GM12864 (cell line): ENCODE results near the gene RESF1.

Source experiments
- DNase-seq: peaks from one replicate; pipeline ENCODE4 v3.0.0-alpha.2; 2011; ENCODE audit warnings: low read depth
- H3K4me3 ChIP-seq: 2 replicates; pipeline ENCODE4 v1.5.1; 2011; ENCODE audit warnings: mild to moderate bottlenecking, low read depth, low read length, control low read depth
- CTCF ChIP-seq: IDR thresholded peaks from 2 replicates; pipeline ENCODE4 v1.5.1; 2011; ENCODE audit warnings: low read depth, mild to moderate bottlenecking, moderate library complexity, low read length, control low read depth, inconsistent platforms; ENCODE audit errors: missing control alignments

Gene RESF1

GRCh38 chr12:31951008-31951407 is 8.2 kb upstream of the RESF1 start:
- no peak for DNase-seq
- TF ChIP-seq CTCF, result no peak
- H3K4me3 ChIP-seq, result no peak overlapping the region

GRCh38 chr12:31951939-31952338 is 7.3 kb upstream of the RESF1 start:
- H3K4me3 ChIP-seq, result no peak overlapping the region
- TF ChIP-seq CTCF, result no peak
- no peak for DNase-seq

- TF ChIP-seq CTCF, result no peak
- no peak for DNase-seq
- H3K4me3 ChIP-seq, result no peak overlapping the region
Measured at GRCh38 chr12:31952418-31952817, 6.8 kb upstream of the RESF1 start.

- no peak for DNase-seq
- TF ChIP-seq CTCF, result no peak
- H3K4me3 ChIP-seq, result no peak overlapping the region
Measured at GRCh38 chr12:31954925-31955858, 4.0 kb upstream of the RESF1 start.

GRCh38 chr12:31958569-31959160 is 550 bp upstream of the RESF1 start:
- H3K4me3 ChIP-seq, result peak overlapping the region; percentile 80
- no peak for DNase-seq
- no peak for TF ChIP-seq CTCF

- peak overlapping the region; percentile 80 for H3K4me3 ChIP-seq
- peak; percentile 10 for TF ChIP-seq CTCF
- DNase-seq, result no peak
Measured at GRCh38 chr12:31959701-31960391, 631 bp downstream of the RESF1 start.
